K562 (cell line): ENCODE results near the gene MED15. TPM values are rescaled to one million over a fixed set of nuclear protein-coding genes. Genes with fewer than 3 reads are reported as not detected.
A peak's percentile ranks its signal among the peaks of the same experiment; 100 is the strongest.

Source experiments
- ADNP ChIP-seq: fragments of 200-800 bp; sonication (Bioruptor generic); IDR thresholded peaks from 2 replicates; pipeline ENCODE4 v1.6.1; 2016; ENCODE audit warnings: missing genetic modification characterization, missing compliant biosample characterization
- BRCA1 ChIP-seq, 2 experiments: fragments of 450-650 bp in 1 of 2; sonication (generic) in 1 of 2; formaldehyde crosslinking in 1 of 2; IDR thresholded peaks; 2 replicates each; pipeline versions ENCODE4 v1.5.0 to v1.6.1; 2017 to 2020; ENCODE audit warnings: mild to moderate bottlenecking in 1 of 2, missing genetic modification reagents in 1 of 2
- DDX20 ChIP-seq: fragments of 450-650 bp; IDR thresholded peaks from 2 replicates; pipeline ENCODE4 v1.6.1; 2016; ENCODE audit warnings: missing genetic modification characterization, low read depth, mild to moderate bottlenecking, missing compliant biosample characterization, moderate library complexity
- ELF1 ChIP-seq: fragments of 200-800 bp; sonication (Bioruptor generic); IDR thresholded peaks from 2 replicates; pipeline ENCODE4 v1.6.1; 2016; ENCODE audit warnings: missing genetic modification characterization, missing compliant biosample characterization
- ETV5 ChIP-seq: sonication (generic); formaldehyde crosslinking; IDR thresholded peaks from 2 replicates; pipeline ENCODE4 v1.4.0; 2020; ENCODE audit warnings: low read depth, mild to moderate bottlenecking, missing genetic modification reagents
- GABPA ChIP-seq: fragments of 200-800 bp; sonication (Bioruptor generic); conservative IDR thresholded peaks from 2 replicates; pipeline ENCODE4 v1.6.1; 2016; ENCODE audit warnings: low read depth, missing genetic modification characterization, missing compliant biosample characterization
- HCFC1 ChIP-seq: IDR thresholded peaks from 2 replicates; pipeline ENCODE4 v1.6.1; 2012; ENCODE audit warnings: low read depth, low read length, improper control_type of control experiment
- HSF4 ChIP-seq: fragments of 250-450 bp; sonication (Bioruptor Pico); IDR thresholded peaks from 2 replicates; pipeline ENCODE4 v2.1.2; 2022; ENCODE audit warnings: mild to moderate bottlenecking, moderate library complexity, borderline replicate concordance
- IFI16 ChIP-seq: fragments of 250-450 bp; sonication (Bioruptor Pico); IDR thresholded peaks from 2 replicates; pipeline ENCODE4 v2.1.2; 2022; ENCODE audit warnings: mild to moderate bottlenecking, inconsistent platforms
- NBN ChIP-seq: fragments of 450-650 bp; IDR thresholded peaks from 2 replicates; pipeline ENCODE4 v1.6.1; 2016; ENCODE audit warnings: low read depth, mild to moderate bottlenecking
- POLR2H ChIP-seq: IDR thresholded peaks from 2 replicates; pipeline ENCODE4 v1.6.1; 2016; ENCODE audit warnings: missing genetic modification characterization, low read depth, mild to moderate bottlenecking, control low read depth, missing compliant biosample characterization, moderate library complexity
- UBTF ChIP-seq, 2 experiments: IDR thresholded peaks; 2 replicates each; pipeline ENCODE4 v1.6.1; 2012; ENCODE audit warnings: improper control_type of control experiment in 2 of 2, low read depth in 2 of 2, low read length in 2 of 2, borderline replicate concordance in 1 of 2
- ZNF184 ChIP-seq: sonication (generic); formaldehyde crosslinking; IDR thresholded peaks from 2 replicates; pipeline ENCODE4 v1.5.0; 2020; ENCODE audit warnings: missing genetic modification reagents
- ZNF253 ChIP-seq: fragments of 250-450 bp; sonication (Bioruptor Pico); conservative IDR thresholded peaks from 2 replicates; pipeline ENCODE4 v1.6.1; 2021; ENCODE audit warnings: mild to moderate bottlenecking
- ZNF551 ChIP-seq: fragments of 250-450 bp; sonication (Bioruptor Pico); IDR thresholded peaks from 2 replicates; pipeline ENCODE4 v1.5.0; 2021; ENCODE audit warnings: mild to moderate bottlenecking, moderate library complexity
- ZNF778 ChIP-seq: fragments of 450-650 bp; formaldehyde crosslinking; IDR thresholded peaks from 2 replicates; pipeline ENCODE4 v1.4.0; 2020; ENCODE audit warnings: mild to moderate bottlenecking, moderate library complexity
- polyA plus RNA-seq, 8 experiments: library from polyadenylated mRNA; depleted of rRNA in 4 of 8; stranded (reverse) in 5 of 8; unstranded in 3 of 8; fragments of >200 nt; fragmentation: Nextera tagmentation in 2 of 8; fragmentation: Illumina TruSeq in 1 of 8; extraction: Ambion mirVana in 2 of 8; extraction: Trizol in 1 of 8; gene quantifications; 2 replicates each; pipeline versions ENCODE4 v1.2.1 to v1.2.3, GENCODE V29; 2011 to 2014; ENCODE audit warnings: inconsistent platforms in 1 of 8, missing spikeins in 1 of 8
- total RNA-seq, 7 experiments: library from RNA; depleted of rRNA in 6 of 7; stranded (reverse); fragments of >200 nt in 6 of 7; fragmentation: Illumina TruSeq in 2 of 7; extraction: Trizol in 2 of 7; gene quantifications; 2 replicates each; pipeline versions ENCODE4 v1.2.1 to v1.2.3, GENCODE V29; 2011 to 2021; ENCODE audit warnings: low replicate concordance in 1 of 7
- TF ChIP-seq, protein P1 (sequence below), 2 experiments: IDR thresholded peaks in 1 of 2; conservative IDR thresholded peaks in 1 of 2; 2 replicates each; pipeline ENCODE4 v1.6.1; 2016; ENCODE audit warnings: low read depth in 2 of 2, mild to moderate bottlenecking in 1 of 2, missing compliant biosample characterization in 1 of 2, missing genetic modification characterization in 1 of 2, moderate library complexity in 1 of 2
- TF ChIP-seq, protein P2 (sequence below): fragments of 450-650 bp; IDR thresholded peaks from 2 replicates; pipeline ENCODE4 v1.6.1; 2016; ENCODE audit warnings: low read depth, mild to moderate bottlenecking, moderate library complexity
- TF ChIP-seq, protein P3 (sequence below): sonication (generic); formaldehyde crosslinking; IDR thresholded peaks from 2 replicates; pipeline ENCODE4 v1.9.0; 2022; ENCODE audit warnings: mild to moderate bottlenecking, missing genetic modification reagents
- TF ChIP-seq, protein P4 (sequence below): fragments of 450-650 bp; formaldehyde crosslinking; IDR thresholded peaks from 2 replicates; pipeline ENCODE4 v1.4.0; 2022; ENCODE audit warnings: missing genetic modification characterization

Gene MED15
- total and polyA plus RNA-seq, 9 of the 15 experiments (the other 6 are each of a cell fraction or from before 2014, with no cell fraction given), result 4.0 to 271 (median 60.1) TPM

GRCh38 chr22:20463324-20464095 lies 43.9 kb upstream of the MED15 start (continued):
- TF ChIP-seq ETV5 (CRISPR knock-in tag) (0 out of 2 replicates have a peak, but pooled peaks have one; percentile 29), IFI16 (CRISPR knock-in tag) (no peak), ZNF184 (CRISPR knock-in tag) (no peak), UBTF (IDR thresholded peaks at IDR 0.05; ENCODE audit: borderline replicate concordance in 1 of 2, low read depth in 2 of 2, low read length in 2 of 2) (no peak), ELF1 (tag) (no peak), GABPA (no peak), HCFC1 (no peak), ADNP (tag) (no peak), DDX20 (tag) (no peak), ZNF778 (CRISPR knock-in tag) (no peak), BRCA1 (IDR thresholded peaks at IDR 0.05) (no peak), BRCA1 (CRISPR knock-in tag; IDR thresholded peaks at IDR 0.05) (0 out of 2 replicates have a peak, but pooled peaks have one; percentile 10), POLR2H (tag) (no peak), HSF4 (CRISPR knock-in tag) (no peak), ZNF253 (no peak), ZNF551 (CRISPR knock-in tag) (no peak), NBN (no peak)
- TF ChIP-seq, protein P1, sequence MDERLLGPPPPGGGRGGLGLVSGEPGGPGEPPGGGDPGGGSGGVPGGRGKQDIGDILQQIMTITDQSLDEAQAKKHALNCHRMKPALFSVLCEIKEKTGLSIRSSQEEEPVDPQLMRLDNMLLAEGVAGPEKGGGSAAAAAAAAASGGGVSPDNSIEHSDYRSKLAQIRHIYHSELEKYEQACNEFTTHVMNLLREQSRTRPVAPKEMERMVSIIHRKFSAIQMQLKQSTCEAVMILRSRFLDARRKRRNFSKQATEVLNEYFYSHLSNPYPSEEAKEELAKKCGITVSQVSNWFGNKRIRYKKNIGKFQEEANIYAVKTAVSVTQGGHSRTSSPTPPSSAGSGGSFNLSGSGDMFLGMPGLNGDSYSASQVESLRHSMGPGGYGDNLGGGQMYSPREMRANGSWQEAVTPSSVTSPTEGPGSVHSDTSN (CRISPR knock-in tag; IDR thresholded peaks at IDR 0.05; ENCODE audit: low read depth), result no peak
- TF ChIP-seq, protein P1 (tag; conservative IDR thresholded peaks at IDR 0.05; ENCODE audit: low read depth), result no peak
- TF ChIP-seq, protein P2, sequence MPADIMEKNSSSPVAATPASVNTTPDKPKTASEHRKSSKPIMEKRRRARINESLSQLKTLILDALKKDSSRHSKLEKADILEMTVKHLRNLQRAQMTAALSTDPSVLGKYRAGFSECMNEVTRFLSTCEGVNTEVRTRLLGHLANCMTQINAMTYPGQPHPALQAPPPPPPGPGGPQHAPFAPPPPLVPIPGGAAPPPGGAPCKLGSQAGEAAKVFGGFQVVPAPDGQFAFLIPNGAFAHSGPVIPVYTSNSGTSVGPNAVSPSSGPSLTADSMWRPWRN, result no peak
- TF ChIP-seq, protein P3, sequence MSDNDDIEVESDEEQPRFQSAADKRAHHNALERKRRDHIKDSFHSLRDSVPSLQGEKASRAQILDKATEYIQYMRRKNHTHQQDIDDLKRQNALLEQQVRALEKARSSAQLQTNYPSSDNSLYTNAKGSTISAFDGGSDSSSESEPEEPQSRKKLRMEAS, result peak; percentile 31; the same call in 1 of the 2 replicates
- TF ChIP-seq, protein P4, sequence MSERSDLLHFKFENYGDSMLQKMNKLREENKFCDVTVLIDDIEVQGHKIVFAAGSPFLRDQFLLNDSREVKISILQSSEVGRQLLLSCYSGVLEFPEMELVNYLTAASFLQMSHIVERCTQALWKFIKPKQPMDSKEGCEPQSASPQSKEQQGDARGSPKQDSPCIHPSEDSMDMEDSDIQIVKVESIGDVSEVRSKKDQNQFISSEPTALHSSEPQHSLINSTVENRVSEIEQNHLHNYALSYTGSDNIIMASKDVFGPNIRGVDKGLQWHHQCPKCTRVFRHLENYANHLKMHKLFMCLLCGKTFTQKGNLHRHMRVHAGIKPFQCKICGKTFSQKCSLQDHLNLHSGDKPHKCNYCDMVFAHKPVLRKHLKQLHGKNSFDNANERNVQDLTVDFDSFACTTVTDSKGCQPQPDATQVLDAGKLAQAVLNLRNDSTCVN (CRISPR knock-in tag), result no peak
